WI38 (cell line): Measurements from ENCODE around the gene PRR12.
A peak's percentile ranks its signal among the peaks of the same experiment; 100 is the strongest.

Source experiments
- H3K4me3 ChIP-seq: 2 replicates; pipeline ENCODE4 v1.5.1; 2011; ENCODE audit warnings: low read depth, mild to moderate bottlenecking, control low read depth, low read length
- TF ChIP-seq, protein P1 (sequence below): IDR thresholded peaks from 2 replicates; pipeline ENCODE4 v1.5.1; 2012; ENCODE audit warnings: low read depth, mild to moderate bottlenecking, control low read depth, low read length

PRR12 gene

DNA sequence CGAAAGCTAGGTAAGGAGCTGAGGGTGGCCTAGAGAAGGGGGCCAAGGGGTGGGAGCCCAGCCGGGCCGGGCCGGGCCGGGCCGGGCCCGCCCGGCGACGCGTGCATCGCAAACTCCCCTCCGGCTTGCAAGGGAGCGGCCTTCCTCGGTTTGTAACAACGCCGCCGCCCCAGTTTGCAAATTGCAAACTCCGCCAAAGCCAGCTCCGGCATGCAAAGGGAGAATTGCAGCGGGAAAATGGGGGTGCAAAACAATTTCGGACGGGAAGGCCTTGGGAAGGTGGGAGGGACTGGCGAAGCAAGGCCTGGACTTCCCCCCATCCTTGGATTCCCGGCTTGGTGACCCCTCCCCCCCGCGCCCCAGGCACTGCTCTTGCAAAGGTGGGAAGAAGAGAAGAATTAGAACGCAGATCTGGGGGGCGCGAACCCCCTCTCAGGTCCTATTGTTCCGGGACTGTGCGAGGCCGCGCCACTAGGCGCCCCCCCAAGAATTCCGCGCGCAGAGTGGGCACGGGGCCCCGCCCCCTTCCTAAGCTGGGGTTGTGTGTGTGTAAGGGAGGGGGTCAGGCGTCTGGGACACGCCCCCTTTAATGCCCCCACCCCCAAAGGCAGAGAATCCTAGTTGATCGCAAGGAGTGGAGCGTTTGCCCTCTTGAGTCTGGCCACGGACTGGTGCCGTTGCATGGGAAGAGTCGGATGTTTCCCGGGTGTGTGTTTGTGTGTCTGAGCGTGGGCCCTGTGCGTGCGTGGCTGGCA is 926 bp downstream of the PRR12 start:
- TF ChIP-seq, protein P1, sequence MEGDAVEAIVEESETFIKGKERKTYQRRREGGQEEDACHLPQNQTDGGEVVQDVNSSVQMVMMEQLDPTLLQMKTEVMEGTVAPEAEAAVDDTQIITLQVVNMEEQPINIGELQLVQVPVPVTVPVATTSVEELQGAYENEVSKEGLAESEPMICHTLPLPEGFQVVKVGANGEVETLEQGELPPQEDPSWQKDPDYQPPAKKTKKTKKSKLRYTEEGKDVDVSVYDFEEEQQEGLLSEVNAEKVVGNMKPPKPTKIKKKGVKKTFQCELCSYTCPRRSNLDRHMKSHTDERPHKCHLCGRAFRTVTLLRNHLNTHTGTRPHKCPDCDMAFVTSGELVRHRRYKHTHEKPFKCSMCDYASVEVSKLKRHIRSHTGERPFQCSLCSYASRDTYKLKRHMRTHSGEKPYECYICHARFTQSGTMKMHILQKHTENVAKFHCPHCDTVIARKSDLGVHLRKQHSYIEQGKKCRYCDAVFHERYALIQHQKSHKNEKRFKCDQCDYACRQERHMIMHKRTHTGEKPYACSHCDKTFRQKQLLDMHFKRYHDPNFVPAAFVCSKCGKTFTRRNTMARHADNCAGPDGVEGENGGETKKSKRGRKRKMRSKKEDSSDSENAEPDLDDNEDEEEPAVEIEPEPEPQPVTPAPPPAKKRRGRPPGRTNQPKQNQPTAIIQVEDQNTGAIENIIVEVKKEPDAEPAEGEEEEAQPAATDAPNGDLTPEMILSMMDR, result no peak
- H3K4me3 ChIP-seq, result peak overlapping the region; percentile 65

DNA sequence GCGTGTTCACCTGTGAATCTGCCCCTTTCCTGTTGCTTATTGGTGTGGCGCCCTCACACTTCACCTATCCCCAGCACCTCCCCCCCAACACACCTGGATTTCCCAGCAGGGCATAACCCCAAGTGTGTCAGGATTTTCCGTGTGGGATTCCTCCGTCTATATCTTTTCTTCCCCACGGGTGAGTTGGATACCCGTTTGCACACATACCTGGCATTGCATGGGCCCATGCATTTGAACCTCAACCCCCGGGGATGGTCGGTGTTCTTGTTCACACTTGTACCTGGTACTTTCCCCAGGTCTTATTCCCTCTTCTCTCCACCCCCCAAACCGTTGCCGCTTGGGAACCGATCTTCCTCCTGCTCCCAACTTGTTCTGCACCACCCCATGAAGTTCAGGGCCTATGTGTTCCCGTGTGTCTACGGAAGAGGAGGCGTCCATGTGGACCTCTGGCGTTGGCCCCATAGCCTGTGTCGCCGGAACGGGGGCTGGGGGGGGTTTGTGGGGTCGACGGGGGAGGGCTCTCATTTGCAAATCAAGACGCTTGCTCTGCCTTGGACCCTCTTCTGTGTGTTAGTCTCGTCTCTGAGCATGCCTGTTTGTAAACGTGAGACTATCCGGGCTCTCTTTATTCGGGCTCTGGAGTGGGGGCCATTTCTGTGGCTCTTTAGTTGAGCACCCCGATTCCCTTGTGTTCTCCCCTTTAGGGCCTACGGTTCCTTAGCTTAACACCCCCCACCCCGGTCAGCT is 1.7 kb downstream of the PRR12 start:
- TF ChIP-seq, protein P1, result no peak
- peak overlapping the region; percentile 65 for H3K4me3 ChIP-seq

DNA sequence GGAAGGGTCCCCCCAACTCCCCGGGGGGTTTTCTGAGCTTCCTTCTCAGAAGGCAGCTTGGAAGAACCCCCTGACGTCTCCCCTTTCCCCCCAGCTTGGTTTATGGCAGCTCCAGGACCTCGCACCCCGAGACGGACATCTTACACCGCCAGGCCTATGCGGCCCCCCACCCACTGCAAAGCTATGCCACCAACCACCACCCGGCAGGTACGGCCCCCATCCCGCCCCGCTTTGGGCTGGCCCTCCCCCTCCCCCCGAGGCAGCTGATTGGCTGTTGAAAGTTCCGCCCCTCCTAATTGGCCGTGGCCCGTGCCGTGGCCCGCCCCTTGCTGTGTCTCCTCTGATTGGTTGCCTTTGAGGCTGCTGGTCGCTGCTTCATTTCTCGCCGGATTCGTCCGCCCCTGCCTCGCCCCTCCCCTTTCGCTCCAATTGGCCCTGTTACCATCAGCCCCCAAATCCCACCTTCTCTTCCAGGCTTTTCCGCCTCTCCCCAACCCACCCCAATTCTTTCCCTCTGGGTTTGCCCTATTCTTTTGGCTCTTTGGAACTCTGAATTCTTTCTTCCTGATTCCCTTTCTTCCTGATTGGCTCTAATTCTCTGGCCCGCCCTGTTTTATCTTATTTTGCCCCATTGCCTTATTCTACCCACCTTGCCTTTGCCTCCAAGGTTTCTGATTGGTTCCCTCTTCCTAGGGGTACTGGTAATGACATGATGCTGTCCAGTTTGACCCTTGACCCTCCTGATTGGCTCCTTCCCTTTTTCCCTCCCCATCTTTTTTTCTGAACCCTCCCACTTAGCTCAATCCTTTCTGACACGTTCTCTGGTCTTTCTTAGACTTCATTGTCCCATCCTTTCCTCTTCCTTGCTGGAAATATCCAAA is 2.5 kb downstream of the PRR12 start:
- peak overlapping the region; percentile 65 for H3K4me3 ChIP-seq
- TF ChIP-seq, protein P1, result no peak

DNA sequence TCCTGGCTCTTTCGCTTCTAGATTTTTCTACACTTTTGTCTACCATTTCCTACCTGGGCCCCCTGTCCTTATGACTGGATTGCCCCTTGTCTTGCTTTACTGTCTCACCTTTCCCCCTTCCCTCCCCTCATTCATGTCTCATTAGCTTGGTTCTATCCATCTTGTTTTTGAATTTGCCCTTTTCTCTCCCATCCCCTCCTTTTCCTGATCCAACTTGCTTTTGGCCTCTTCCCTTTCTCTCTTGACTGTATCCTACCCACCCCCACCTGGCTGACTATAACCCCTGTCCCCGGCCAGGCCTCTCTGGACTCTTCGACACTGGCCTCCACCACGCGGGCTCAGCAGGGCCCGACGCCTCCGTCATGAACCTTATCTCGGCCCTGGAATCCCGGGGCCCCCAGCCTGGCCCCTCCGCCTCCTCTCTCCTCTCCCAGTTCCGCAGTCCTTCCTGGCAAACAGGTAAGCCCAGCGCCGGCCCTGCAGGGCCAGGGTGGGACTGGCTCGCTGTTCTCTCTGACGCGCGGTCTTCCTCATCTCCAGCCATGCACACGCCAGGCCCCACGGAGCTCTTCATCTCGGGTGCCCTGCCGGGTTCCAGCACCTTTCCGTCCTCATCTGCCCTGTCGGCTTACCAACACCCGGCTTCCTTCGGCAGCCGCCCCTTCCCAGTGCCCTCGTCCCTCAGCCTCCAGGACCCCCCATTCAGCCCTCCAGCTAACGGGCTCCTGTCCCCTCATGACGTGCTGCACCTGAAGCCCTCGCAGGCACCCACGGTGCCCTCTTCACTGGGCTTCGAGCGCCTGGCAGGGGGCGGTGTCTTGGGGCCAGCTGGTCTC is 3.4 kb downstream of the PRR12 start:
- TF ChIP-seq, protein P1, result no peak
- H3K4me3 ChIP-seq, result no peak overlapping the region

DNA sequence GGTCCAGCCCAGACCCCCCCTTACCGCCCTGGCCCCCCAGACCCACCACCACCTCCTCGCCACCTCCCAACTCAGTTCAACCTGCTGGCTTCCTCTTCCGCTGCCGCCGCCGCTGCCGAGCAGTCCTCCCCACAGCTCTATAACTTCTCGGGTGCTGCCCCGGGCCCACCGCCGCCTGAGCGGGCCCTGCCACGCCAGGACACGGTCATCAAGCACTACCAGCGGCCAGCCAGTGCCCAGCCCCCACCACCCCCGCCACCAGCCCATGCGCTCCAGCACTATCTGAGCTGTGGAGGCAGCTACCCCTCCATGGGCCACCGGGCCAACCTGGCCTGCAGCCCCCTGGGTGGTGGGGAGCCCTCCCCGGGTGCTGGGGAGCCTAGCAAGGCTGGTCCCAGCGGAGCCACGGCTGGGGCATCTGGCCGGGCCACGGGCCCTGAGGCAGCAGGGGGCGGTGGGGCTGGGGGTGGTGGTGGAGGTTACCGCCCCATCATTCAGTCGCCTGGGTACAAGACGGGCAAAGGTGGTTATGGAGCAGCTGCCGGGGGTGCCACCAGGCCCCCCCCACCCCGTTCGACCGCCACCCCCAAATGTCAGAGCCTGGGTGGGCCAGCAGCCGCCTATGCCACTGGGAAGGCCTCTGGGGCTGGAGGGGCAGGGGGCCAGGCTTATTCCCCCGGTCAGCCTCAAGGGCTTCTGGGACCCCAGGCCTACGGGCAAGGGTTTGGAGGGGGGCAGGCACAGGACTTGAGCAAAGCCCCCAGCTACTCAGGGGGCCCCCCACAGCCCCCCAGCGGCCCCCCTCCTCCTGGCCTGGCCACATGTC is 4.2 kb downstream of the PRR12 start:
- TF ChIP-seq, protein P1, result no peak
- H3K4me3 ChIP-seq, result no peak overlapping the region

DNA sequence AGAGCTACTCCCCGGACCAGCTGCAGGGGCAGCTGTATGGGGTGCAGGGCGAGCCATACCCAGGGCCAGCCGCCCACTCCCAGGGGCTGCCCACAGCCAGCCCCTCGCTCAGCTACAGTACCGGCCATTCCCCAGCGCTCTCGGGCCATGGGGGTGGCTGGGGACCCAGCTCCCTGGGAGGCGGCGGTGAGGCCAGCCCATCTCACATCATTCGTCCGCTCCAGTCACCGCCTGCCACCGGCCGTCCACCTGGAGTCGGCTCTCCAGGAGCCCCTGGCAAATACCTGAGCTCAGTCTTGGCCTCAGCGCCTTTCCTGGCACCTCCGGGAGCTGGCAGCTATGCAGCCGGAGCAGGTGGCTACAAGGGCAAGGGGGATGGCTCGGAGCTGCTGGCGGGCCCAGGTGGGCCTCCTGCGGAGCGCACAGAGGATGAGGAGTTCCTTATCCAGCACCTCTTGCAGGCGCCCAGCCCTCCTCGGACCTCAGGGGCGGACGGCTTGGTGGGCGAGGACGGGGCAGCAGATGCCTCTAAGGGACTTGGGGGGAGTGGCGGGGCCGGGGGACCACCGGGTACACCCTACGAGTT is 4.9 kb downstream of the PRR12 start:
- TF ChIP-seq, protein P1, result no peak
- H3K4me3 ChIP-seq, result no peak overlapping the region
